Measurements from ENCODE around the gene PTTG1IP.
"Not testable (repeated sequence)": the region's sequence is repeated elsewhere in the genome, so short reads cannot be mapped to it uniquely, and the experiment has no call there.

PTTG1IP gene

GRCh38 chr21:44842087-44842486 is 31.4 kb downstream of the PTTG1IP start:
- H3K4me3 Mint-ChIP-seq: no peak overlapping the region
- ATAC-seq (replicated peaks) (no peak), DNase-seq (no peak)
- H3K27me3 Mint-ChIP-seq: peaks cover 0 to 53% of the 10 kb centered on the region in 2 donors
- H3K4me1 Mint-ChIP-seq (ENCODE audit: low read depth in 2 of 2): peaks cover 0 to 9% of the 10 kb centered on the region in 2 donors
- no peak overlapping the region for H3K27ac Mint-ChIP-seq
- peaks cover 8% of the 10 kb centered on the region for H3K36me3 Mint-ChIP-seq (ENCODE audit: insufficient read depth)
- H3K9me3 Mint-ChIP-seq: no peaks in the 10 kb centered on the region

- Mint-ChIP-seq H3K27ac (no peak overlapping the region), H3K4me3 (no peak overlapping the region), H3K9me3 (no peaks in the 10 kb centered on the region), H3K4me1 (ENCODE audit: low read depth in 2 of 2) (peaks cover 0 to 1% of the 10 kb centered on the region in 2 donors), H3K27me3 (peaks cover 0 to 56% of the 10 kb centered on the region in 2 donors), H3K36me3 (ENCODE audit: insufficient read depth) (no peaks in the 10 kb centered on the region)
- DNase-seq: no peak
- ATAC-seq (replicated peaks): no peak
Observed at GRCh38 chr21:44840771-44841170, 32.7 kb downstream of the PTTG1IP start.

- H3K9me3 Mint-ChIP-seq: no peaks in the 10 kb centered on the region
- peaks cover 0 to 49% of the 10 kb centered on the region in 2 donors for H3K27me3 Mint-ChIP-seq
- H3K27ac Mint-ChIP-seq: no peak overlapping the region
- no peaks in the 10 kb centered on the region for H3K4me1 Mint-ChIP-seq (ENCODE audit: low read depth in 2 of 2)
- H3K4me3 Mint-ChIP-seq: no peak overlapping the region
- H3K36me3 Mint-ChIP-seq (ENCODE audit: insufficient read depth): no peaks in the 10 kb centered on the region
- no peak for ATAC-seq (replicated peaks)
- DNase-seq: no peak
Observed at GRCh38 chr21:44838951-44839350, 34.5 kb downstream of the PTTG1IP start.

DNA sequence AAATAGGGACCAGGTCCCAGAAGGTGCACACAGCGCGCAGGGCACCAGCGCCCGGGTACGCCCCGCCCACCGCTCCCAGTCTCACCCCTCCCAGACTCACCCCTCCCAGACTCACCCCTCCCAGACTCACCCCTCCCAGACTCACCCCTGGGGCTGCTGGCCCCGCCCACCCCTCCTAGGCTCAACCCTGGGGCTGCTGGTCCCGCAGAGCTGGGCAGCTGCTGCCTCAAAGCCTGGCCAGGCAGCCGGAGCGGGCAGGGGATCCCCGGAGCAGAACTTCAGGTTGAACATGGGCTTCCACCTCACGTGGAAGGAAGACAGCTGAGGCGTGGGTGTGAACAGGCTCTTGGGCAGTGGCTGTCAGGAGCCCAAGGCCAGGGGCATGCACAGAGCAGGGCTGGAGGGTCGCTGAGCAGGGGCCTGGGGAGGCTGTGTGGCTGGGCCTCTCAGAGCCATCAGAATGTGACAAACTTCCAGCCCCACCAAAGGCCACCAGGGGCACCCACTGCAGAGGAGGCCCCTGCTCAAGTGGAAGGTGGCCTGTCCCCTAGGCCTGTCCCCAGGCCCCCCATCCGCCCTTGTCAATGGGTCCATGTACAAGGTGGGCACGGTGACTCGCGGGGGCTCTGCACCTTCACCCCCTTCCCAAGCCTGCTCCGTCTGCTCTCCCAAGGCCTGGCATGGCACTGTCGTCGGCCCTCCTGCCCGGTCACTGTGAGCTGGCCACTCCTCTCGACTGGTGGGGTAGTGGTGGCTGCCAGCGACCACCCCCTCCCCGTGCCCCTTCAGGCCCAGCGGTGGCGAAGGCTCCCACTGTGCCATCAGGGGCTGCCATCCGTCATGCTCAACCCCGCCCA is 35.2 kb downstream of the PTTG1IP start:
- no peaks in the 10 kb centered on the region for H3K4me1 Mint-ChIP-seq (ENCODE audit: low read depth in 2 of 2)
- ATAC-seq (replicated peaks): no peak
- peaks cover 0 to 46% of the 10 kb centered on the region in 2 donors for H3K27me3 Mint-ChIP-seq
- H3K27ac Mint-ChIP-seq: no peak overlapping the region
- H3K4me3 Mint-ChIP-seq: no peak overlapping the region
- H3K9me3 Mint-ChIP-seq: no peaks in the 10 kb centered on the region
- H3K36me3 Mint-ChIP-seq (ENCODE audit: insufficient read depth): no peaks in the 10 kb centered on the region
- DNase-seq: no peak

DNA sequence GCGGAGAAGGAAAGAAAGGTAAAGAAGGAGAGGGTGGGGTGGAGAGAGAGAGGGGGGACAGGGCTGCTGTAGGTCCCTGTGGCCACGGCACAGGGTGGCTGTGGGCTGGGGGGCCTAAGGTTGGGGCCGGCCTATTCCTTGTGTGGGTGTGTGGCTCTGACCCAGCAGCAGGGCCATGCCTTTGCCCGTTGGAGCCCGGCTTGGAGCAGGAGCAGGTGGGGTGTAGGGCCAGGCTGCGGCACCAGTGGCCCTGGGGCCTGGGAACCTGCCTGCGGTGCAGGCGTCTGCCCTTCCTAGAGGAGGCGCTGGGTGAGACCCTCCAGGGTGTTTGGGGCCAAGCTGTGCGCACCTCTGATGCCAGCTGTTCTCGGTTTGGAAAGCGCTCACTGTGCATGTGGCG is 36.0 kb downstream of the PTTG1IP start:
- Mint-ChIP-seq H3K36me3 (ENCODE audit: insufficient read depth) (no peaks in the 10 kb centered on the region), H3K4me1 (ENCODE audit: low read depth in 2 of 2) (no peaks in the 10 kb centered on the region), H3K27me3 (peaks cover 0 to 39% of the 10 kb centered on the region in 2 donors), H3K4me3 (no peak overlapping the region), H3K9me3 (no peaks in the 10 kb centered on the region), H3K27ac (no peak overlapping the region)
- ATAC-seq (replicated peaks) (no peak), DNase-seq (no peak)

DNA sequence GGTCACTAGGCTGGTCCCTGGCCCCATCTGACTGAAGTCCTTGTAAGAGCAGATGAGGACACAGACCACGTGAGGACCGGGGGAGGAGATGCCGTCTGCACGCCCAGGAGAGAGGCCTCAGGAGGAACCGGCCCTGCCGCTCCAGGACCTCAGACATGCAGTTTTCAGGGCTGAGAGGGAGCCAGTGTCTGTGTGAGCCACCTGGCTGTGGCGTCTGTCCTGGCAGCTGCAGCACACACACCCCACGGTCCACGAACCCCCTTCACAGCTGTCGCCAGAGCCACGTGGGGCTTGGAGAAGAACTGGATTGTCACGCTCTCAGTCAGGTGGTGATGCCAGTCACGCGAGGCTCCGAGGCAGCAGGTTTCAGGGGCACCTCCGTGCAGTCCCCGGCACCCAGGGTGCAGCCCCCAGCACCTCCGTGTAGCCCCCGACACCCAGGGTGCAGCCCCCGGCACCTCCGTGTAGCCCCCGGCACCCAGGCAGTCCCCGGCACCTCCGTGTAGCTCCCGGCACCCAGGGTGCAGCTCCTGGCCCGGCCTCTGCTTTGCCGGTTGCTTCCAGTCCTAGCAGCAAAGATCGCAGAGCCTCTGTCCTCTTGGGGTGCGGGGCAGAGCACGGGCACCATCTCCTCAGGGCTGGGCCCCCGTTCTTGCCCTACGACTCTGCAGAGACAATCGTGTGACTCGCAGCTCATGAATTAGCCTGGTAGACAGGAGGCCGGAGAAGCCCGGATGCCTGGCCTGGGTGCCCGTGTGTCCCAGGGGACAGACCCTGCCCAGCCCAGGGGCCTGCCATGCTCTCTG is 36.6 kb downstream of the PTTG1IP start:
- Mint-ChIP-seq H3K4me1 (ENCODE audit: low read depth in 2 of 2) (no peaks in the 10 kb centered on the region), H3K27me3 (peaks cover 0 to 32% of the 10 kb centered on the region in 2 donors), H3K27ac (no peak overlapping the region), H3K9me3 (no peaks in the 10 kb centered on the region), H3K36me3 (ENCODE audit: insufficient read depth) (no peaks in the 10 kb centered on the region), H3K4me3 (no peak overlapping the region)
- ATAC-seq (replicated peaks): no peak
- no peak for DNase-seq

- Mint-ChIP-seq H3K4me3 (no peak overlapping the region), H3K36me3 (ENCODE audit: insufficient read depth) (no peaks in the 10 kb centered on the region), H3K27ac (no peak overlapping the region), H3K4me1 (ENCODE audit: low read depth in 2 of 2) (no peaks in the 10 kb centered on the region), H3K27me3 (peaks cover 0 to 27% of the 10 kb centered on the region in 2 donors), H3K9me3 (no peaks in the 10 kb centered on the region)
- DNase-seq (no peak), ATAC-seq (replicated peaks) (no peak)
Observed at GRCh38 chr21:44836349-44836665, 37.2 kb downstream of the PTTG1IP start.

DNA sequence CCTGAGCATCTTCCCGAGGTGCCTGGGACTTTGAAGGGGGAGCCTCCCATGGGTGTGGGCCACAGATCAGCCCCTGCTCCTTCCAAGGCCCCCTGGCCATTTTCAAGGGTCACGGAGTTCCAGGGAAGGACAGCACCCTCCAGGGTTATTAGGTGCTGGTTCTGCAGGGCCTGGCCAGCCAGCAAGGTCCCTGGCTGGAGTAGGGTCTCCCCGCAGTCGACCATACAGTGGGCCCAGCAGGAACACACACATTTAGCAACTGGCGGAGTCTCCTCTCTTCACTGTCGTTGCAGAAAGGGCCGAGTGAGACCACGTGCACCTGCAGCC is 37.9 kb downstream of the PTTG1IP start:
- Mint-ChIP-seq H3K9me3 (no peaks in the 10 kb centered on the region), H3K4me3 (no peak overlapping the region), H3K4me1 (ENCODE audit: low read depth in 2 of 2) (peaks cover 0 to 1% of the 10 kb centered on the region in 2 donors), H3K27ac (no peak overlapping the region), H3K27me3 (peaks cover 0 to 20% of the 10 kb centered on the region in 2 donors), H3K36me3 (ENCODE audit: insufficient read depth) (no peaks in the 10 kb centered on the region)
- DNase-seq (no peak), ATAC-seq (replicated peaks) (no peak)

- DNase-seq (no peak), ATAC-seq (replicated peaks) (no peak)
- Mint-ChIP-seq H3K4me3 (no peak overlapping the region), H3K27ac (no peak overlapping the region), H3K27me3 (peaks cover 0 to 15% of the 10 kb centered on the region in 2 donors), H3K9me3 (no peaks in the 10 kb centered on the region), H3K4me1 (ENCODE audit: low read depth in 2 of 2) (peaks cover 0 to 1% of the 10 kb centered on the region in 2 donors), H3K36me3 (ENCODE audit: insufficient read depth) (no peaks in the 10 kb centered on the region)
Observed at GRCh38 chr21:44834951-44835646, 38.4 kb downstream of the PTTG1IP start.

GRCh38 chr21:44834231-44834950 is 39.1 kb downstream of the PTTG1IP start:
- no peak overlapping the region for H3K27ac Mint-ChIP-seq
- H3K9me3 Mint-ChIP-seq: no peaks in the 10 kb centered on the region
- H3K4me1 Mint-ChIP-seq (ENCODE audit: low read depth in 2 of 2): peaks cover 0 to 1% of the 10 kb centered on the region in 2 donors
- no peak for DNase-seq
- no peak for ATAC-seq (replicated peaks)
- no peaks in the 10 kb centered on the region for H3K36me3 Mint-ChIP-seq (ENCODE audit: insufficient read depth)
- H3K27me3 Mint-ChIP-seq: peaks cover 0 to 9% of the 10 kb centered on the region in 2 donors
- no peak overlapping the region for H3K4me3 Mint-ChIP-seq

- no peak overlapping the region for H3K27ac Mint-ChIP-seq
- no peaks in the 10 kb centered on the region for H3K36me3 Mint-ChIP-seq (ENCODE audit: insufficient read depth)
- peaks cover 0 to 9% of the 10 kb centered on the region in 2 donors for H3K27me3 Mint-ChIP-seq
- DNase-seq (no peak), ATAC-seq (replicated peaks) (no peak)
- no peak overlapping the region for H3K4me3 Mint-ChIP-seq
- peaks cover 0 to 1% of the 10 kb centered on the region in 2 donors for H3K4me1 Mint-ChIP-seq (ENCODE audit: low read depth in 2 of 2)
- peaks cover 0 to under 1% of the 10 kb centered on the region in 2 donors for H3K9me3 Mint-ChIP-seq
Observed at GRCh38 chr21:44833663-44834062, 39.8 kb downstream of the PTTG1IP start.

DNA sequence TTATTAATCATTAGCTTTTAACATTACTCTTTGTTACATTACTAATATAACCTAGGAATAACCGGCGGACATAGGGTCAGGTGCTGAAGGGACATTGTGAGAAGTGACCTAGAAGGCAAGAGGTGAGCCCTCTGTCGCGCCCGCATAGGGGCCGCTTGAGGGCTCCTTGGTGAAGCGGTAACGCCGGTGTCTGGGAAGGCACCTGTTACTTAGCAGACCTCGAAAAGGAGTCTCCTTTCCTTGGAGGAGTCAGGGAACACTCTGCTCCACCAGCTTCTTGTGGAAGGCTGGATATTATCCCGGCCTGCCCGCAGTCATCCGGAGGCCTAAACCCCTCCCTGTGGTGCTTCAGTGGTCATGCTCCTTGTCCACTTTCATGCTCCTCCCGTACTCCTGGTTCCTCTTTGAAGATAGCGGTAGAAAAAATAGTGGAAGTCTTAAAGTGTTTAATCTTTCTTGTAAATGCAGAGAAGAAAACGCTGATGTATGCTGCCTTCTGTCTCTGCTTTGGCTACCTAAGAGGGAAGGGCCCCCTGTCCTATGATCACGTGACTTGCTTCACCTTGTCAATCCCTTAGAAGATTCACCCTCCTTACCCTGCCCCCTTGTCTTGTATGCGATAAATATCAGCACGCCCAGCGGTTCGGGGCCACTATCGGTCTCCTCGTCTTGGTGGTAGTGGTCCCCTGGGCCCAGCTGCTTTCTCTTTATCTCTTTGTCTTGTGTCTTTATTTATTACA is 40.8 kb downstream of the PTTG1IP start:
- H3K27me3 Mint-ChIP-seq; DNase-seq; H3K36me3 Mint-ChIP-seq (ENCODE audit: insufficient read depth); H3K9me3 Mint-ChIP-seq; H3K4me3 Mint-ChIP-seq; H3K4me1 Mint-ChIP-seq (ENCODE audit: low read depth in 2 of 2); H3K27ac Mint-ChIP-seq; ATAC-seq (replicated peaks): not testable (repeated sequence)

All from effector memory CD8-positive, alpha-beta T cell (primary cell).